Tibial nerve (tissue), 4 donors: Measurements from ENCODE around the gene SSBP2. TPM values are rescaled to one million over a fixed set of nuclear protein-coding genes. Genes with fewer than 3 reads are reported as not detected.

Source experiments
- DNase-seq, 2 donors: peaks; one replicate each; pipeline ENCODE4 v3.0.0-alpha.2; 2019; ENCODE audit warnings: low spot score in 2 of 2
- H3K27ac ChIP-seq, 4 donors: fragments of 200-600 bp; sonication (generic) in 3 of 4; one replicate each; pipeline ENCODE4 v1.5.1; 2017 to 2019; ENCODE audit warnings: mild to moderate bottlenecking in 1 of 4
- H3K27me3 ChIP-seq, 2 donors: fragments of 200-600 bp; sonication (generic) in 1 of 2; one replicate each; pipeline versions ENCODE4 v1.5.1 to v1.6.0; 2017 to 2019
- H3K36me3 ChIP-seq, 3 donors: fragments of 200-600 bp; sonication (generic); one replicate each; pipeline ENCODE4 v1.5.1; 2018 to 2019
- H3K4me1 ChIP-seq, 4 donors: fragments of 200-600 bp; sonication (generic) in 3 of 4; one replicate each; pipeline ENCODE4 v1.5.1; 2017 to 2019
- H3K4me3 ChIP-seq, 4 donors: fragments of 200-600 bp; sonication (generic) in 3 of 4; one replicate each; pipeline ENCODE4 v1.5.1; 2017 to 2019; ENCODE audit warnings: mild to moderate bottlenecking in 1 of 4, moderate library complexity in 1 of 4
- H3K9me3 ChIP-seq, 4 donors: fragments of 200-600 bp; sonication (generic) in 3 of 4; one replicate each; pipeline ENCODE4 v1.5.1; 2017 to 2019
- CTCF ChIP-seq, 5 experiments: fragments of 200-600 bp in 3 of 5; fragments of 450-650 bp in 2 of 5; sonication (generic) in 3 of 5; IDR thresholded peaks; one replicate each; pipeline ENCODE4 v1.5.1; 2016 to 2019; ENCODE audit warnings: antibody characterized with exemption in 5 of 5, mild to moderate bottlenecking in 3 of 5, moderate library complexity in 2 of 5
- EP300 ChIP-seq, 2 donors: sonication (generic); formaldehyde crosslinking; IDR thresholded peaks; one replicate each; pipeline ENCODE4 v1.6.1; 2017; ENCODE audit warnings: antibody characterized with exemption in 2 of 2, mild to moderate bottlenecking in 1 of 2
- POLR2A ChIP-seq, 2 donors: fragments of 450-650 bp; IDR thresholded peaks; one replicate each; pipeline ENCODE4 v1.6.1; 2017; ENCODE audit warnings: antibody characterized with exemption in 2 of 2, mild to moderate bottlenecking in 2 of 2, moderate library complexity in 2 of 2
- WGBS, 2 donors: methylation state at CpG; one replicate each; pipeline ENCODE4 v1.1.5; 2018; 5-methylcytosine and 5-hydroxymethylcytosine counted together
- total RNA-seq, 4 donors: library from RNA; depleted of rRNA; stranded (reverse); fragments of >200 nt; gene quantifications; one replicate each; pipeline ENCODE4 v1.1.0, GENCODE V29; 2016

SSBP2 gene
- total RNA-seq, 4 donors from 2014 or later = 62.6 to 95.1 (median 77.5) TPM

- TF ChIP-seq CTCF (IDR thresholded peaks at IDR 0.05) = no peak
- no peak for TF ChIP-seq EP300 (IDR thresholded peaks at IDR 0.05)
- TF ChIP-seq POLR2A (IDR thresholded peaks at IDR 0.05) = no peak
- Histone ChIP-seq H3K27ac (no peak overlapping the region), H3K27me3 (no peaks in the 10 kb centered on the region), H3K4me3 (no peak overlapping the region), H3K9me3 (no peaks in the 10 kb centered on the region), H3K36me3 (no peaks in the 10 kb centered on the region), H3K4me1 (peaks cover 0 to 26% (median 2%) of the 10 kb centered on the region in 4 donors)
- 82 to 91% methylated on average over 1 of the region's 1 CpG for WGBS, 2 donors
- DNase-seq = no peak
Observed at GRCh38 chr5:81708889-81709288, 42.0 kb downstream of the SSBP2 start.

GRCh38 chr5:81703840-81704239, 47.1 kb downstream of the SSBP2 start:
- H3K4me3 ChIP-seq = no peak overlapping the region
- H3K36me3 ChIP-seq = peaks cover 0 to 17% (median 0%) of the 10 kb centered on the region in 3 donors
- TF ChIP-seq POLR2A (IDR thresholded peaks at IDR 0.05) (no peak), CTCF (IDR thresholded peaks at IDR 0.05) (no peak), EP300 (IDR thresholded peaks at IDR 0.05) (no peak)
- no peak for DNase-seq
- H3K27ac ChIP-seq = no peak overlapping the region
- H3K9me3 ChIP-seq = peaks cover 0 to 16% (median 0%) of the 10 kb centered on the region in 4 donors
- H3K27me3 ChIP-seq = no peaks in the 10 kb centered on the region
- 89 to 92% methylated on average over 2 of the region's 2 CpGs for WGBS, 2 donors
- H3K4me1 ChIP-seq = peaks cover 0 to 3% (median 0%) of the 10 kb centered on the region in 4 donors

GRCh38 chr5:81700166-81700565, 50.7 kb downstream of the SSBP2 start:
- Histone ChIP-seq H3K27me3 (no peaks in the 10 kb centered on the region), H3K4me1 (peaks cover 0 to 14% (median 0%) of the 10 kb centered on the region in 4 donors)

GRCh38 chr5:81698813-81699212, 52.1 kb downstream of the SSBP2 start:
- no peak overlapping the region for H3K27ac ChIP-seq
- H3K27me3 ChIP-seq = no peaks in the 10 kb centered on the region
- 87 to 95% methylated on average over 2 of the region's 2 CpGs for WGBS, 2 donors
- peaks cover 0 to 17% (median 0%) of the 10 kb centered on the region in 4 donors for H3K9me3 ChIP-seq
- H3K4me3 ChIP-seq = no peak overlapping the region
- TF ChIP-seq CTCF (IDR thresholded peaks at IDR 0.05) (no peak), EP300 (IDR thresholded peaks at IDR 0.05) (no peak), POLR2A (IDR thresholded peaks at IDR 0.05) (no peak)
- peaks cover 0 to 14% (median 0%) of the 10 kb centered on the region in 4 donors for H3K4me1 ChIP-seq
- H3K36me3 ChIP-seq = peaks cover 0 to 26% (median 0%) of the 10 kb centered on the region in 3 donors
- no peak for DNase-seq

More at GRCh38 chr5:81700166-81700565, 50.7 kb downstream of the SSBP2 start:
- TF ChIP-seq CTCF (IDR thresholded peaks at IDR 0.05) = no peak
- TF ChIP-seq EP300 (IDR thresholded peaks at IDR 0.05) = no peak
- peaks cover 0 to 16% (median 0%) of the 10 kb centered on the region in 4 donors for H3K9me3 ChIP-seq
- no peak overlapping the region for H3K4me3 ChIP-seq
- DNase-seq = no peak
- H3K27ac ChIP-seq = no peak overlapping the region
- peaks cover 0 to 17% (median 0%) of the 10 kb centered on the region in 3 donors for H3K36me3 ChIP-seq

GRCh38 chr5:81696418-81697397, 54.2 kb downstream of the SSBP2 start:
- WGBS, 2 donors = 73 to 75% methylated on average over 9 of the region's 9 CpGs
- no peak for DNase-seq
- Histone ChIP-seq H3K36me3 (peaks cover 0 to 42% (median 0%) of the 10 kb centered on the region in 3 donors), H3K9me3 (peaks cover 0 to 35% (median under 1%) of the 10 kb centered on the region in 4 donors), H3K4me3 (no peak overlapping the region), H3K27me3 (no peaks in the 10 kb centered on the region), H3K27ac (no peak overlapping the region), H3K4me1 (peaks cover 0 to 14% (median 0%) of the 10 kb centered on the region in 4 donors)
- no peak for TF ChIP-seq CTCF (IDR thresholded peaks at IDR 0.05)
- TF ChIP-seq EP300 (IDR thresholded peaks at IDR 0.05) = no peak
- TF ChIP-seq POLR2A (IDR thresholded peaks at IDR 0.05) = no peak
